OCI-LY7 (cell line): ENCODE data around the gene PTH1R. TPM values are rescaled to one million over a fixed set of nuclear protein-coding genes. Genes with fewer than 3 reads are reported as not detected.

Experiments used
- BruUV-seq: library from RNA; stranded (reverse); fragments of 400-500 nt; replicated peaks from 2 replicates; lab custom pipeline; 2021; lab: Mats Ljungman, UMichigan
- CTCF ChIA-PET: fragments of 300-600 bp; sonication (Branson Sonifier 250); formaldehyde crosslinking; loops from one replicate; lab custom pipeline; 2022; ENCODE audit warnings: antibody characterized with exemption; ENCODE audit not compliant: unreplicated experiment; lab: Charles Lee
- POLR2A ChIA-PET: fragments of 300-600 bp; sonication (Branson Sonifier 250); formaldehyde crosslinking; loops from one replicate; lab custom pipeline; 2022; ENCODE audit warnings: antibody characterized with exemption; lab: Charles Lee
- DNase-seq: peaks from one replicate; pipeline ENCODE4 v3.0.0-alpha.2; 2015; ENCODE audit warnings: low spot score
- H2AFZ ChIP-seq: fragments of 200-600 bp; sonication (generic), shearing (Covaris generic); 2 replicates; pipeline ENCODE4 v1.6.1; 2014; ENCODE audit warnings: mild to moderate bottlenecking, antibody characterized with exemption, low read length, moderate library complexity
- H3K27ac ChIP-seq: fragments of 200-600 bp; sonication (generic); 2 replicates; pipeline ENCODE4 v1.5.1; 2014; ENCODE audit warnings: mixed run types, low read depth, mild to moderate bottlenecking, moderate library complexity, low read length, inconsistent platforms; ENCODE audit not compliant: poor library complexity, severe bottlenecking
- H3K36me3 ChIP-seq: fragments of 200-600 bp; sonication (generic); 2 replicates; pipeline ENCODE4 v1.6.1; 2014; ENCODE audit warnings: mild to moderate bottlenecking, antibody characterized with exemption, low read length, moderate library complexity, mixed read lengths; ENCODE audit not compliant: insufficient read depth
- H3K4me1 ChIP-seq: fragments of 200-600 bp; sonication (generic); 2 replicates; pipeline ENCODE4 v1.5.1; 2014; ENCODE audit warnings: mild to moderate bottlenecking, low read length; ENCODE audit not compliant: insufficient read depth, poor library complexity, severe bottlenecking
- H3K4me2 ChIP-seq: fragments of 200-600 bp; sonication (generic); 2 replicates; pipeline ENCODE4 v1.6.1; 2014; ENCODE audit warnings: mild to moderate bottlenecking, low read length
- H3K4me3 ChIP-seq: fragments of 200-600 bp; sonication (generic); 2 replicates; pipeline ENCODE4 v1.5.1; 2014; ENCODE audit warnings: mild to moderate bottlenecking, low read depth, low read length; ENCODE audit not compliant: poor library complexity, severe bottlenecking
- H3K79me2 ChIP-seq: fragments of 200-600 bp; sonication (generic); 2 replicates; pipeline ENCODE4 v1.6.1; 2016; ENCODE audit warnings: low read depth, mild to moderate bottlenecking, low read length, moderate library complexity, mixed read lengths; ENCODE audit not compliant: insufficient read depth
- H3K9me2 ChIP-seq: fragments of 200-600 bp; sonication (generic); 2 replicates; pipeline ENCODE4 v1.6.1; 2016; ENCODE audit warnings: mild to moderate bottlenecking, low read length, mixed read lengths; ENCODE audit not compliant: insufficient read depth
- H3K9me3 ChIP-seq: fragments of 200-600 bp; sonication (generic); 2 replicates; pipeline ENCODE4 v1.6.1; 2014; ENCODE audit warnings: mild to moderate bottlenecking, mixed run types, low read length, mixed read lengths
- H4K20me1 ChIP-seq: fragments of 200-600 bp; sonication (generic); 2 replicates; pipeline ENCODE4 v1.6.1; 2014; ENCODE audit warnings: mild to moderate bottlenecking, antibody characterized with exemption, low read length, moderate library complexity, mixed read lengths; ENCODE audit not compliant: insufficient read depth
- CTCF ChIP-seq: fragments of 200-600 bp; sonication (generic); conservative IDR thresholded peaks from 2 replicates; pipeline ENCODE4 v1.5.1; 2014; ENCODE audit warnings: mild to moderate bottlenecking, antibody characterized with exemption, low read length, moderate library complexity, mixed read lengths
- EZH2phosphoT487 ChIP-seq: fragments of 200-600 bp; sonication (generic); IDR thresholded peaks from 2 replicates; pipeline ENCODE4 v1.6.1; 2018; ENCODE audit warnings: low read depth, borderline replicate concordance, mild to moderate bottlenecking, mixed run types, antibody characterized with exemption, low read length, moderate library complexity, mixed read lengths
- intact Hi-C: fragments of 100-400 bp; cut with micrococcal nuclease; formaldehyde crosslinking; loops from one replicate; pipeline ENCODE4 v1.10.0; 2022; ENCODE audit not compliant: unreplicated experiment
- total RNA-seq, 2 experiments: library from RNA; depleted of rRNA in 1 of 2; stranded (reverse); fragments of >200 nt in 1 of 2; shearing (Covaris generic) in 1 of 2; gene quantifications; 2 replicates each; pipeline ENCODE4 v1.2.3, GENCODE V29; 2014 to 2022

Gene PTH1R
- total RNA-seq, 2 experiments from 2014 or later, result not detected

- H3K9me3 ChIP-seq, result peaks cover 23% of the 10 kb centered on the region
- H3K4me1 ChIP-seq, result no peaks in the 10 kb centered on the region
- no peak overlapping the region for H3K27ac ChIP-seq
- H2AFZ ChIP-seq, result no peak overlapping the region
- H3K4me2 ChIP-seq, result no peak overlapping the region
- no peaks in the 10 kb centered on the region for H3K36me3 ChIP-seq
- CTCF ChIA-PET, result no interaction called here
- POLR2A ChIA-PET, result no interaction called here
- intact Hi-C loops, result no loop called here
- DNase-seq, result no peak
- H4K20me1 ChIP-seq, result no peaks in the 10 kb centered on the region
- H3K4me3 ChIP-seq, result no peak overlapping the region
- no peak for TF ChIP-seq CTCF
- TF ChIP-seq EZH2phosphoT487, result no peak
- H3K9me2 ChIP-seq, result no peaks in the 10 kb centered on the region
- BruUV-seq, result no TSS peak
- H3K79me2 ChIP-seq, result no peaks in the 10 kb centered on the region
Observed at GRCh38 chr3:46840491-46840890, 37.0 kb upstream of the PTH1R start.

GRCh38 chr3:46843508-46843907 lies 34.0 kb upstream of the PTH1R start:
- Histone ChIP-seq H3K9me2 (no peaks in the 10 kb centered on the region), H3K4me3 (no peak overlapping the region), H3K9me3 (peaks cover 20% of the 10 kb centered on the region), H4K20me1 (no peaks in the 10 kb centered on the region), H3K4me1 (no peaks in the 10 kb centered on the region), H3K36me3 (no peaks in the 10 kb centered on the region), H3K79me2 (no peaks in the 10 kb centered on the region), H3K4me2 (no peak overlapping the region), H3K27ac (no peak overlapping the region), H2AFZ (no peak overlapping the region)
- intact Hi-C loops, result no loop called here
- DNase-seq, result no peak
- ChIA-PET CTCF (no interaction called here), POLR2A (no interaction called here)
- no peak for TF ChIP-seq EZH2phosphoT487
- TF ChIP-seq CTCF, result no peak
- no TSS peak for BruUV-seq

GRCh38 chr3:46844397-46844796 lies 33.1 kb upstream of the PTH1R start:
- DNase-seq, result no peak
- no peaks in the 10 kb centered on the region for H3K9me2 ChIP-seq
- no peak overlapping the region for H3K4me2 ChIP-seq
- H3K4me3 ChIP-seq, result no peak overlapping the region
- intact Hi-C loops, result no loop called here
- no peaks in the 10 kb centered on the region for H4K20me1 ChIP-seq
- TF ChIP-seq EZH2phosphoT487 (no peak), CTCF (no peak)
- POLR2A ChIA-PET, result interaction anchor here (0.8 kb wide), 1 partner anchor 1755 kb away, joined by 12 read pairs; no protein-coding TSS in a partner anchor
- BruUV-seq, result no TSS peak
- no peak overlapping the region for H3K27ac ChIP-seq
- CTCF ChIA-PET, result no interaction called here
- no peak overlapping the region for H2AFZ ChIP-seq
- H3K36me3 ChIP-seq, result no peaks in the 10 kb centered on the region
- no peaks in the 10 kb centered on the region for H3K79me2 ChIP-seq
- peaks cover 19% of the 10 kb centered on the region; the same call in 1 of the 2 replicates for H3K9me3 ChIP-seq
- no peaks in the 10 kb centered on the region for H3K4me1 ChIP-seq
